ENCODE measurements around the gene GAL3ST3.

DNA sequence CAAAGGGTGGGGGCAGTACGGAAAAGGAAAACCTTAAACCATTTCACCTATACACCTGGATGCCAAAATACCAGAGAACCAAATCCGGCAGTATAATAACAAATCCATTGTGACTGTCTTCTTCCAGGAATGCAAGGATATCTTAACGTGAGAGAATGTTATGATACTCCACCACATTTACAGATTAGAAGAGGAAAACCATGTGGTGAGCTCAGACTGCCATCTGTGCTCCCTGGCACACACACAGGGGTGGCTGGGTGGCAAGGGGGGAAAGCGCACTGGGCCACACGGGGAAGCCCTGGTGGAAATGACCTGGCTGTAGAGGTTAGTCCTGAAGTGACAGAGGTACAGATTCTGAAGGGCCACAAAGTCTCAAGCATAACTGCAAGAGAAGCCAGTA, 56.9 kb downstream of the GAL3ST3 start:
- TF ChIP-seq, protein P1, sequence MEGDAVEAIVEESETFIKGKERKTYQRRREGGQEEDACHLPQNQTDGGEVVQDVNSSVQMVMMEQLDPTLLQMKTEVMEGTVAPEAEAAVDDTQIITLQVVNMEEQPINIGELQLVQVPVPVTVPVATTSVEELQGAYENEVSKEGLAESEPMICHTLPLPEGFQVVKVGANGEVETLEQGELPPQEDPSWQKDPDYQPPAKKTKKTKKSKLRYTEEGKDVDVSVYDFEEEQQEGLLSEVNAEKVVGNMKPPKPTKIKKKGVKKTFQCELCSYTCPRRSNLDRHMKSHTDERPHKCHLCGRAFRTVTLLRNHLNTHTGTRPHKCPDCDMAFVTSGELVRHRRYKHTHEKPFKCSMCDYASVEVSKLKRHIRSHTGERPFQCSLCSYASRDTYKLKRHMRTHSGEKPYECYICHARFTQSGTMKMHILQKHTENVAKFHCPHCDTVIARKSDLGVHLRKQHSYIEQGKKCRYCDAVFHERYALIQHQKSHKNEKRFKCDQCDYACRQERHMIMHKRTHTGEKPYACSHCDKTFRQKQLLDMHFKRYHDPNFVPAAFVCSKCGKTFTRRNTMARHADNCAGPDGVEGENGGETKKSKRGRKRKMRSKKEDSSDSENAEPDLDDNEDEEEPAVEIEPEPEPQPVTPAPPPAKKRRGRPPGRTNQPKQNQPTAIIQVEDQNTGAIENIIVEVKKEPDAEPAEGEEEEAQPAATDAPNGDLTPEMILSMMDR (IDR thresholded peaks at IDR 0.05; ENCODE audit: low read length), result no peak
- no peak for TF ChIP-seq EZH2 (IDR thresholded peaks at IDR 0.05; ENCODE audit: borderline replicate concordance, low read length)

Measured in OCI-LY1 (cell line).